MCF 10A (cell line): ENCODE results near the gene WT1. TPM values are rescaled to one million over a fixed set of nuclear protein-coding genes. Genes with fewer than 3 reads are reported as not detected.

Source experiments
- BruUV-seq: library from RNA; stranded (reverse); fragments of 400-500 nt; replicated peaks from 2 replicates; lab custom pipeline; 2021; lab: Mats Ljungman, UMichigan
- CTCF ChIA-PET: fragments of 300-600 bp; sonication (Branson Sonifier 250); formaldehyde crosslinking; extraction: SDS; loops from one replicate; lab custom pipeline; 2021; ENCODE audit warnings: antibody characterized with exemption, inconsistent platforms; lab: Yijun Ruan, JAX
- POLR2A ChIA-PET: fragments of 300-600, 350-650 bp; sonication (Branson Sonifier 250); formaldehyde crosslinking; extraction: SDS; loops from one replicate; lab custom pipeline; 2020; ENCODE audit warnings: antibody characterized with exemption, inconsistent platforms; lab: Yijun Ruan, JAX
- DNase-seq: peaks from one replicate; pipeline ENCODE4 v3.0.0-alpha.2; 2018; ENCODE audit not compliant: unreplicated experiment
- H3K27ac Mint-ChIP-seq: one replicate; pipeline ENCODE4 v1.8.0; 2022; ENCODE audit warnings: mild to moderate bottlenecking, low read depth, mixed read lengths; ENCODE audit not compliant: unreplicated experiment
- H3K27me3 Mint-ChIP-seq: one replicate; pipeline ENCODE4 v1.8.0; 2022; ENCODE audit warnings: mixed read lengths; ENCODE audit not compliant: insufficient read depth, unreplicated experiment
- H3K36me3 Mint-ChIP-seq: one replicate; pipeline ENCODE4 v1.8.0; 2022; ENCODE audit warnings: mild to moderate bottlenecking, moderate library complexity, mixed read lengths; ENCODE audit not compliant: insufficient read depth, unreplicated experiment
- H3K4me1 Mint-ChIP-seq: one replicate; pipeline ENCODE4 v1.8.0; 2022; ENCODE audit warnings: mixed read lengths; ENCODE audit not compliant: insufficient read depth, unreplicated experiment
- H3K4me3 Mint-ChIP-seq: one replicate; pipeline ENCODE4 v1.8.0; 2022; ENCODE audit warnings: mild to moderate bottlenecking, moderate library complexity, mixed read lengths; ENCODE audit not compliant: unreplicated experiment
- H3K9me3 Mint-ChIP-seq: one replicate; pipeline ENCODE4 v1.8.0; 2022; ENCODE audit warnings: mixed read lengths; ENCODE audit not compliant: unreplicated experiment
- intact Hi-C: fragments of 100-400 bp; cut with micrococcal nuclease; formaldehyde crosslinking; loops from 2 replicates; pipeline ENCODE4 v1.14.1; 2022
- total RNA-seq: library from RNA; stranded (reverse); gene quantifications from 2 replicates; pipeline ENCODE4 v1.2.3, GENCODE V29; 2022
- TF ChIP-seq, protein P1 (sequence below): fragments of 200-600 bp; IDR thresholded peaks from one replicate; pipeline ENCODE4 v1.8.0; 2022; ENCODE audit warnings: antibody characterized with exemption, mild to moderate bottlenecking; ENCODE audit not compliant: unreplicated experiment

Gene WT1
- total RNA-seq, 1 experiment from 2014 or later, result 0.61 TPM

DNA sequence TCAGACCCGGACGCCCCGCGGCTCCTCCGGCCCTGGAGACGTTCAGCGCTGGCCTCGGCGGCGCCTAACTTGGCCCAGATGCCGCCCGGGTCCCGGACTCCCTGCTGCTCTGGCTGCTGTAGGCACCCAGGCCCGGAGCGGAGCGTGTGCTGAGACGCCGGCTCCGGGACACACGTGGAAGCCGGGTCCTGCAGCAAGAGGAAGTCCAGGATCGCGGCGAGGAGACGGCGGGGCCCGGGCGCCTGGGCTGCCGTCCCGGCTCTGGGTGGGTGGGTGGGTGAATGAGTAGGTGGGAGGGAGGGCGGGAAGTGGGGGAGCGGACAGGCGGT is 223 bp downstream of the WT1 start:
- ChIA-PET POLR2A (interaction anchor here (1.3 kb wide), 1 partner anchor 151 kb away, joined by 3 read pairs; no protein-coding TSS in a partner anchor), CTCF (interaction anchor here (1.9 kb wide), 1 partner anchor 17 kb away, joined by 13 read pairs; no protein-coding TSS in a partner anchor)
- BruUV-seq, result no TSS peak
- peaks cover 4% of the 10 kb centered on the region for H3K9me3 Mint-ChIP-seq
- no peak overlapping the region for H3K4me3 Mint-ChIP-seq
- intact Hi-C loops, result no loop called here
- H3K27me3 Mint-ChIP-seq, result peaks cover 7% of the 10 kb centered on the region
- H3K4me1 Mint-ChIP-seq, result no peaks in the 10 kb centered on the region
- no peaks in the 10 kb centered on the region for H3K36me3 Mint-ChIP-seq
- no peak overlapping the region for H3K27ac Mint-ChIP-seq
- DNase-seq, result peak; percentile 13
- TF ChIP-seq, protein P1, sequence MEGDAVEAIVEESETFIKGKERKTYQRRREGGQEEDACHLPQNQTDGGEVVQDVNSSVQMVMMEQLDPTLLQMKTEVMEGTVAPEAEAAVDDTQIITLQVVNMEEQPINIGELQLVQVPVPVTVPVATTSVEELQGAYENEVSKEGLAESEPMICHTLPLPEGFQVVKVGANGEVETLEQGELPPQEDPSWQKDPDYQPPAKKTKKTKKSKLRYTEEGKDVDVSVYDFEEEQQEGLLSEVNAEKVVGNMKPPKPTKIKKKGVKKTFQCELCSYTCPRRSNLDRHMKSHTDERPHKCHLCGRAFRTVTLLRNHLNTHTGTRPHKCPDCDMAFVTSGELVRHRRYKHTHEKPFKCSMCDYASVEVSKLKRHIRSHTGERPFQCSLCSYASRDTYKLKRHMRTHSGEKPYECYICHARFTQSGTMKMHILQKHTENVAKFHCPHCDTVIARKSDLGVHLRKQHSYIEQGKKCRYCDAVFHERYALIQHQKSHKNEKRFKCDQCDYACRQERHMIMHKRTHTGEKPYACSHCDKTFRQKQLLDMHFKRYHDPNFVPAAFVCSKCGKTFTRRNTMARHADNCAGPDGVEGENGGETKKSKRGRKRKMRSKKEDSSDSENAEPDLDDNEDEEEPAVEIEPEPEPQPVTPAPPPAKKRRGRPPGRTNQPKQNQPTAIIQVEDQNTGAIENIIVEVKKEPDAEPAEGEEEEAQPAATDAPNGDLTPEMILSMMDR, result no peak

DNA sequence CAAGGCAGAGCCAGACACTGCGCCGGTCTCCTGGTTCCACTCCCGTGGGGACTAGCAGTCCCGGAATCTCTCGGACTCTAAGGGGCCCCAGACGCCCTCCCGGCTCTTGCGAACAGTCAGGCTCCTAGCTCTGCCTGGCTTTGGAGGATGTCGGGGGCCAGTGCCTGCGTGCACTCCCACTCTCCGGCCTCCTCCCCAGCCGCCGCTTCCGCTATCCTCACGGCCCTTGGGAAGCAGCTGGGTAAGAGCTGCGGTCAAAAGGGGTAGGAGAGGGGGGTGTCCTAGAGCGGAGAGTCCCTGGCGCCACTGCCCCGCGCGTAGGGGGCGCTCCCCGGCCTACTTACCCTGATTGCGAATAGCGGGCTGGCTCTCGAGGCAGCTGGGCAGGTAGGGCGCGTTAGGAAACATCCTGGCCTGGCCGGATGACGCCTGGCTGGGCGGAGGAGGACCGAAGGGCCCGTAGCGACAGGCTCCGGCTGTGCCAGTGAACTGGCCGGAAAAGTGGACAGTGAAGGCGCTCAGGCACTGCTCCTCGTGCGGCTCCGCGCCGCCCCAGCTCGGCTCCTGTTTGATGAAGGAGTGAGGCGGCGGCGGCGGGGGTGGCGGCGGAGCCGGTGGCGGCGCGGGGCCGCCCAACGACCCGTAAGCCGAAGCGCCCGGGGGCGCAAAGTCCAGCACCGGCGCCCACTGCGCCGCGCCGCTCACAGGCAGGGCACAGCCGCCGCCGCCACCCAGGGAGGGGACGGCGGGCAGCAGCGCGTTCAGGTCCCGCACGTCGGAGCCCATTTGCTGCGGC is 785 bp downstream of the WT1 start:
- TF ChIP-seq, protein P1, result no peak
- no TSS peak for BruUV-seq
- Mint-ChIP-seq H3K27me3 (peaks cover 2% of the 10 kb centered on the region), H3K27ac (no peak overlapping the region), H3K9me3 (peaks cover 7% of the 10 kb centered on the region), H3K36me3 (no peaks in the 10 kb centered on the region), H3K4me1 (no peaks in the 10 kb centered on the region), H3K4me3 (peak overlapping the region; percentile 47)
- peak; percentile 29 for DNase-seq
- POLR2A ChIA-PET, result interaction anchor here (1.3 kb wide), 1 partner anchor 152 kb away, joined by 3 read pairs; no protein-coding TSS in a partner anchor
- CTCF ChIA-PET, result interaction anchor here (0.6 to 1.9 kb wide), 3 partner anchors 17 to 157 kb away, joined by 3 to 13 read pairs (median 3); no protein-coding TSS in a partner anchor
- intact Hi-C loops, result no loop called here

DNA sequence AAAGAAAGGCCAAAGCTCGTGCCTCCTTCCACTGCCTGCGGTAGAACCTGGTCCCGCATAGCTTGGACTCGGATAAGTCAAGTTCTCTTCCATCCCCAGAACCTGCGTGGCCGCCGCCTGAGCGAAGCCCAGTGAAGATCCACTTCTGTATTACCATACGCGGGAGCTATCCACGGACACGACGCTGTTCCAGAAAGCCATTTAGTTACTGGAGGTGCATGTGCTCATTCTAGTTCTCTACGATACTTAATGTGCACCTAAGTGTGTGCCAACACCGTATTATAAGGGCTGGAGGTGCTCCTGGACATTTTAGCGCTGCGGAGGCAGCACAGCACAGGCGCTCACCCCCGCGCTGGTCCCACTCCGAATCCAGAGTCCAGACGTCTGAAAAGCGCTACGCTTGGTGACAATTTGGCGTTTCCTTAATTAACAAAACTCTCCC is 1.4 kb downstream of the WT1 start:
- Mint-ChIP-seq H3K9me3 (peaks cover 7% of the 10 kb centered on the region), H3K4me3 (no peak overlapping the region), H3K27ac (no peak overlapping the region), H3K4me1 (no peaks in the 10 kb centered on the region), H3K36me3 (no peaks in the 10 kb centered on the region), H3K27me3 (no peaks in the 10 kb centered on the region)
- intact Hi-C loops, result no loop called here
- no peak for DNase-seq
- TF ChIP-seq, protein P1, result no peak
- POLR2A ChIA-PET, result interaction anchor here (0.6 kb wide), 1 partner anchor 39 kb away, joined by 3 read pairs; no protein-coding TSS in a partner anchor
- no TSS peak for BruUV-seq
- CTCF ChIA-PET, result interaction anchor here (0.7 to 1.9 kb wide), 2 partner anchors 16 to 86 kb away, joined by 3 to 13 read pairs; no protein-coding TSS in a partner anchor
